B cell (primary cell): ENCODE results near the gene SHC3. TPM values are rescaled to one million over a fixed set of nuclear protein-coding genes. Genes with fewer than 3 reads are reported as not detected.

Experiments used
- ATAC-seq: fragments of 200-7000 bp; cut with Tn5 transposase; one replicate; pipeline ENCODE4 v1.10.0; 2021; ENCODE audit warnings: low read depth, mild to moderate bottlenecking, moderate number of reproducible peaks, moderate library complexity
- CTCF ChIA-PET: fragments of 350-600 bp; sonication (Branson Sonifier 250); formaldehyde crosslinking; loops from one replicate; lab custom pipeline; 2021; ENCODE audit warnings: antibody characterized with exemption, inconsistent platforms; lab: Charles Lee
- POLR2A ChIA-PET: fragments of 350-600 bp; sonication (Branson Sonifier 250); formaldehyde crosslinking; loops from one replicate; lab custom pipeline; 2021; ENCODE audit warnings: antibody characterized with exemption; lab: Charles Lee
- DNase-seq: peaks from one replicate; pipeline ENCODE4 v3.0.0; 2013
- H2AFZ ChIP-seq: 2 replicates; pipeline ENCODE4 v1.6.1; 2012; ENCODE audit warnings: mild to moderate bottlenecking, low read depth, low read length; ENCODE audit not compliant: insufficient read depth, poor library complexity, severe bottlenecking
- H3K27ac ChIP-seq, 2 donors: 1 replicate in 1 of 2; 2 replicates in 1 of 2; pipeline ENCODE4 v1.5.1; 2012 to 2013; ENCODE audit warnings: low read length in 2 of 2, mild to moderate bottlenecking in 2 of 2, moderate library complexity in 1 of 2
- H3K27me3 ChIP-seq, 4 experiments: fragments of 200-600 bp in 1 of 4; sonication (generic) in 1 of 4; replicated peaks in 1 of 4; 1 replicate in 2 of 4; 2 replicates in 2 of 4; pipeline versions ENCODE4 v1.6.1 to v1.7.0; 2013 to 2016; ENCODE audit warnings: low read length in 3 of 4, mild to moderate bottlenecking in 2 of 4, mixed read lengths in 1 of 4, moderate library complexity in 1 of 4; ENCODE audit not compliant: insufficient read depth in 4 of 4, control insufficient read depth in 3 of 4; ENCODE audit errors: control extremely low read depth in 1 of 4
- H3K36me3 ChIP-seq, 2 experiments: replicated peaks in 1 of 2; 1 replicate in 1 of 2; 2 replicates in 1 of 2; pipeline versions ENCODE4 v1.6.1 to v1.7.1; 2013; ENCODE audit warnings: low read length in 1 of 2; ENCODE audit not compliant: insufficient read depth in 2 of 2, control insufficient read depth in 1 of 2; ENCODE audit errors: control extremely low read depth in 1 of 2, extremely low read depth in 1 of 2
- H3K4me1 ChIP-seq, 2 donors: fragments of 200-600 bp in 1 of 2; sonication (generic) in 1 of 2; 1 replicate in 1 of 2; 2 replicates in 1 of 2; pipeline versions ENCODE4 v1.5.1 to v1.6.1; 2013 to 2017; ENCODE audit warnings: low read length in 2 of 2; ENCODE audit not compliant: control insufficient read depth in 2 of 2, insufficient read depth in 2 of 2
- H3K4me2 ChIP-seq: replicated peaks from 2 replicates; pipeline ENCODE3; 2012; ENCODE audit warnings: mild to moderate bottlenecking, low read depth, low read length; ENCODE audit not compliant: poor library complexity, severe bottlenecking
- H3K4me3 ChIP-seq, 5 experiments: fragments of 200-600 bp in 1 of 5; sonication (generic) in 1 of 5; 1 replicate in 3 of 5; 2 replicates in 2 of 5; pipeline versions ENCODE4 v1.5.1 to v1.7.0; 2011 to 2016; ENCODE audit warnings: low read length in 4 of 5, mild to moderate bottlenecking in 4 of 5, low read depth in 2 of 5, control low read depth in 1 of 5, moderate library complexity in 1 of 5; ENCODE audit not compliant: insufficient read depth in 1 of 5; ENCODE audit errors: control extremely low read depth in 1 of 5, extremely low read depth in 1 of 5
- H3K79me2 ChIP-seq: fragments of 200-600 bp; sonication (generic); one replicate; pipeline ENCODE4 v1.6.0; 2016; ENCODE audit warnings: low read length; ENCODE audit not compliant: control insufficient read depth, insufficient read depth
- H3K9ac ChIP-seq: fragments of 200-600 bp; sonication (generic); 2 replicates; pipeline ENCODE4 v1.6.1; 2017; ENCODE audit warnings: mild to moderate bottlenecking, low read length, moderate library complexity
- H3K9me3 ChIP-seq, 3 donors: one replicate each; pipeline versions ENCODE4 v1.6.1 to v1.7.1; 2013; ENCODE audit warnings: low read length in 2 of 3; ENCODE audit not compliant: control insufficient read depth in 2 of 3, insufficient read depth in 1 of 3; ENCODE audit errors: control extremely low read depth in 1 of 3
- H4K20me1 ChIP-seq: 2 replicates; pipeline ENCODE4 v1.6.0; 2012; ENCODE audit warnings: mild to moderate bottlenecking, low read length; ENCODE audit not compliant: insufficient read depth, control insufficient read depth, poor library complexity, severe bottlenecking
- H3K27ac Mint-ChIP-seq: one replicate; pipeline ENCODE4 v1.8.0; 2021; ENCODE audit warnings: mixed read lengths
- H3K27me3 Mint-ChIP-seq: one replicate; pipeline ENCODE4 v1.8.0; 2021; ENCODE audit warnings: mixed read lengths
- H3K4me1 Mint-ChIP-seq: one replicate; pipeline ENCODE4 v1.8.0; 2021; ENCODE audit warnings: mixed read lengths
- H3K4me3 Mint-ChIP-seq: one replicate; pipeline ENCODE4 v1.8.0; 2021; ENCODE audit warnings: mixed read lengths
- H3K9me3 Mint-ChIP-seq: one replicate; pipeline ENCODE4 v1.8.0; 2022; ENCODE audit warnings: mixed read lengths; ENCODE audit not compliant: insufficient read depth
- CTCF ChIP-seq: fragments of 200-600 bp; IDR thresholded peaks from one replicate; pipeline ENCODE4 v1.8.0; 2022; ENCODE audit warnings: antibody characterized with exemption, mild to moderate bottlenecking
- EZH2 ChIP-seq: IDR thresholded peaks from 2 replicates; pipeline ENCODE4 v1.6.1; 2012; ENCODE audit warnings: borderline replicate concordance, low read depth, mild to moderate bottlenecking, moderate library complexity, low read length; ENCODE audit not compliant: insufficient read depth, poor library complexity, severe bottlenecking
- WGBS: methylation state at CpG from one replicate; pipeline ENCODE4 v1.1.5; 2013; ENCODE audit warnings: missing lambda C conversion rate; ENCODE audit not compliant: insufficient coverage; 5-methylcytosine and 5-hydroxymethylcytosine counted together
- intact Hi-C: fragments of 100-400 bp; cut with micrococcal nuclease; formaldehyde crosslinking; loops from one replicate; pipeline ENCODE4 v1.10.0; 2022
- polyA plus RNA-seq: library from polyadenylated mRNA; depleted of rRNA; stranded (reverse); fragments of >200 nt; gene quantifications from 2 replicates; pipeline ENCODE4 v1.2.3, GENCODE V29; 2012
- total RNA-seq, 2 donors: library from RNA; stranded (reverse); fragments of 120-200 nt in 1 of 2; gene quantifications; 1 replicate in 1 of 2; 2 replicates in 1 of 2; pipeline versions ENCODE4 v1.2.3 to v1.2.4, GENCODE V29; 2013 to 2022

The SHC3 gene
- total and polyA plus RNA-seq, 2 donors (not counting 1 experiment from before 2014, with no cell fraction given), result 0.03 TPM; not detected in 1

- no peak for TF ChIP-seq EZH2
- no peak for TF ChIP-seq CTCF
- Histone ChIP-seq H3K36me3 (no peaks in the 10 kb centered on the region), H3K9me3 (peaks cover 0 to 11% (median 0%) of the 10 kb centered on the region in 3 donors), H2AFZ (no peak overlapping the region), H3K79me2 (no peaks in the 10 kb centered on the region), H3K9ac (no peak overlapping the region), H3K4me1 (no peaks in the 10 kb centered on the region), H3K27me3 (no peaks in the 10 kb centered on the region), H4K20me1 (no peaks in the 10 kb centered on the region), H3K4me3 (no peak overlapping the region), H3K27ac (no peak overlapping the region), H3K4me2 (no peak overlapping the region)
- Mint-ChIP-seq H3K4me3 (no peak overlapping the region), H3K4me1 (no peaks in the 10 kb centered on the region), H3K27me3 (peaks cover 7% of the 10 kb centered on the region), H3K9me3 (no peaks in the 10 kb centered on the region), H3K27ac (no peak overlapping the region)
- ATAC-seq (no peak), DNase-seq (no peak)
- intact Hi-C loops, result no loop called here
- POLR2A ChIA-PET, result no interaction called here
- WGBS, result 91% methylated on average over 23 of the region's 23 CpGs
- CTCF ChIA-PET, result no interaction called here
Measured at GRCh38 chr9:88971131-88971960, 207.3 kb downstream of the SHC3 start.

- intact Hi-C loops, result no loop called here
- no peaks in the 10 kb centered on the region for H3K36me3 ChIP-seq
- H3K27ac ChIP-seq, result no peak overlapping the region
- ATAC-seq (no peak), DNase-seq (no peak)
- ChIA-PET CTCF (no interaction called here), POLR2A (no interaction called here)
- no peak overlapping the region for H3K4me3 ChIP-seq
- H3K9ac ChIP-seq, result no peak overlapping the region
- H4K20me1 ChIP-seq, result no peaks in the 10 kb centered on the region
- peaks cover 0 to 11% (median 0%) of the 10 kb centered on the region in 3 donors for H3K9me3 ChIP-seq
- no peak overlapping the region for H2AFZ ChIP-seq
- WGBS, result 82% methylated on average over 7 of the region's 8 CpGs
- Mint-ChIP-seq H3K27me3 (peaks cover 7% of the 10 kb centered on the region), H3K9me3 (no peaks in the 10 kb centered on the region), H3K27ac (no peak overlapping the region), H3K4me3 (no peak overlapping the region), H3K4me1 (no peaks in the 10 kb centered on the region)
- TF ChIP-seq EZH2 (no peak), CTCF (no peak)
- H3K4me1 ChIP-seq, result no peaks in the 10 kb centered on the region
- H3K27me3 ChIP-seq, result no peaks in the 10 kb centered on the region
- no peaks in the 10 kb centered on the region for H3K79me2 ChIP-seq
- H3K4me2 ChIP-seq, result no peak overlapping the region
Measured at GRCh38 chr9:88969646-88970373, 208.8 kb downstream of the SHC3 start.
